Measurements from ENCODE around the gene RNF186.
"Not testable (repeated sequence)": the region's sequence is repeated elsewhere in the genome, so short reads cannot be mapped to it uniquely, and the experiment has no call there.

The RNF186 gene

DNA sequence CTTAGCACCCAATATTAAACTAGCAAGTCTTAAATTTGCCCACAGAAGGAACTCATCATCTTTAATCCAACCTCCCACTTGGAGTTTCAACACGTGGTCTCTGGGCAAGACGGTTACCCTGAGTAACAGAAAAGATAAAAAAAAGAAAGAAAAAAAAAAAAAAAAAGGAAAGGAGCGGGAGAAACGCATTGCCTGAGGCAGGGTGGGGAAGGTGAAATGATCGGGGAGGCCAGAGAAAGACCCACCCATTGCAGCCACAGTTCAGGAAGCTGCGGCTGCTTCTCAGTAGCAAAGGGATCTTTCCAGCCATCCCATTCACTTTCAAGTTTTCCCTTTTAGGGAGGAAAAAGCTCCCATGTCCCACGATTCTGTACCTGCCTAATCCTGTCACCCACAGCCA is 35.1 kb upstream of the RNF186 start:
- WGBS, 2 experiments (ENCODE audit: insufficient coverage in 2 of 2), result 20 to 42% methylated on average over 1 to 3 of the region's 7 CpGs
- H3K4me1 ChIP-seq (ENCODE audit: control insufficient read depth, insufficient read depth, low read length, poor library complexity, severe bottlenecking), result no peaks in the 10 kb centered on the region
- no peaks in the 10 kb centered on the region for H3K9me3 ChIP-seq (ENCODE audit: control insufficient read depth, low read length)
- no peaks in the 10 kb centered on the region for H3K36me3 ChIP-seq (ENCODE audit: control insufficient read depth, insufficient read depth, low read length)
- no peak overlapping the region for H3K4me3 ChIP-seq (ENCODE audit: extremely low read depth, insufficient read depth, low read length, poor library complexity, severe bottlenecking)
- no peak overlapping the region for H3K27ac ChIP-seq (ENCODE audit: low read depth, low read length, severe bottlenecking)

DNA sequence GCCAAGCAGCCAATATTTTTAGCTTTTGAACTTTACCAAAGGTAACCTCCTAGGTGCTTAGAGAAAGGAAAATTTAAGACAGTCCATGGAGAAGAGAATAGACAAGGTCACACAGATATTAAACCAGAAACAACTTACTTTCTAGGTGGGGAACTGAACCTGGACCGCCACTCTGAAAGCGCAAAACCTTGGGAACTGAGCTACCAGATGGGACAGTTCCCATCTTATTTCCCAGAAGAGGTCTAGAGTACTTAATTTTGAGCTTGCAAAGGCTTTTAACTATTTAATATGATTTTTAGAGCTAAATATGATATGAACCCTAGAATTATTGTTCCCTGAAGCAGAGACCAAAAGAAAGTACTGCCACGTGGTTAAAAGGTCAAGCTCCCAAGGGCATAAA is 34.2 kb upstream of the RNF186 start:
- not testable (repeated sequence) for H3K9me3 ChIP-seq (ENCODE audit: control insufficient read depth, low read length); H3K36me3 ChIP-seq (ENCODE audit: control insufficient read depth, insufficient read depth, low read length); H3K4me3 ChIP-seq (ENCODE audit: extremely low read depth, insufficient read depth, low read length, poor library complexity, severe bottlenecking); H3K4me1 ChIP-seq (ENCODE audit: control insufficient read depth, insufficient read depth, low read length, poor library complexity, severe bottlenecking); H3K27ac ChIP-seq (ENCODE audit: low read depth, low read length, severe bottlenecking)
- WGBS, 2 experiments (ENCODE audit: insufficient coverage in 2 of 2), result 86 to 93% methylated on average over 1 to 3 of the region's 3 CpGs

DNA sequence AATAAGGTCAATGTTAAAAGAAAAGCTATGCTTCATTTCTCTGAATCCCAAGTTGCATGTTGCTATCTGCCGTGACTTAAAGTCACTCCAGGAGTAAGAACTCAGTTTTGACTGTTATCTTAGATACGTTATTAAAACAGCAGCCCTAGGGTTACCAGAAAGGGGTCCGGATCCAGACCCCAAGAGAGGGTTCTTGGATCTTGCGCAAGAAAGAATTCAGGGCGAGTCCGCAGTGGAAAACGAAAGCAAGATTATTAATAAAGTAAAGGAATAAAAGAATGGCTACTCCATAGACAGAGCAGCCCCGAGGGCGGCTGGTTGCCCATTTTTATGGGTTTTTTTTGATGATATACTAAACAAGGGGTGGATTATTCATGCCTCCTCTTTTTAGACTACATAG is 32.3 kb upstream of the RNF186 start:
- not testable (repeated sequence) for H3K27ac ChIP-seq (ENCODE audit: low read depth, low read length, severe bottlenecking); H3K4me1 ChIP-seq (ENCODE audit: control insufficient read depth, insufficient read depth, low read length, poor library complexity, severe bottlenecking); H3K9me3 ChIP-seq (ENCODE audit: control insufficient read depth, low read length); H3K36me3 ChIP-seq (ENCODE audit: control insufficient read depth, insufficient read depth, low read length); H3K4me3 ChIP-seq (ENCODE audit: extremely low read depth, insufficient read depth, low read length, poor library complexity, severe bottlenecking)
- 89 to 97% methylated on average over 4 to 6 of the region's 9 CpGs for WGBS, 2 experiments (ENCODE audit: insufficient coverage in 2 of 2)

DNA sequence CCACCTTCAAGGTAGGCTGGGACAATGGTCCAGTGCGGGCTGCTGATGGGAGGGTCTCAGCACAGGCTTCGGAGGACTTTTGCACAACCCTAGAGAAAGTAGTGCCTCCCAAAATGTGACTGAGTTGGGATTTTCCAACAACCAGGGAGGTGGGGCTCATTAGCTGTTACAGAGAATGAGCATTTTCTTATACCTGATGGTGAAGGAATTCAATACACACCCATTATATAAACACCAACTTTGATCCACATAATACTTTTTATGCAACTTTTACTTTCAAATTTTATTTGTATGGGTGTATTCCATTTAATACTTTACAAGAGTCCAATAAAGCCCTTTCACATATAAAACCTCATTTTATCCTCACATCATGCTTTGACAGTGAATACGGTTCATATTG is 31.3 kb upstream of the RNF186 start:
- 83 to 100% methylated on average over 3 of the region's 3 CpGs for WGBS, 2 experiments (ENCODE audit: insufficient coverage in 2 of 2)
- peaks cover 4% of the 10 kb centered on the region for H3K4me1 ChIP-seq (ENCODE audit: control insufficient read depth, insufficient read depth, low read length, poor library complexity, severe bottlenecking)
- no peaks in the 10 kb centered on the region for H3K9me3 ChIP-seq (ENCODE audit: control insufficient read depth, low read length)
- no peak overlapping the region for H3K27ac ChIP-seq (ENCODE audit: low read depth, low read length, severe bottlenecking)
- no peaks in the 10 kb centered on the region for H3K36me3 ChIP-seq (ENCODE audit: control insufficient read depth, insufficient read depth, low read length)
- H3K4me3 ChIP-seq (ENCODE audit: extremely low read depth, insufficient read depth, low read length, poor library complexity, severe bottlenecking), result no peak overlapping the region

DNA sequence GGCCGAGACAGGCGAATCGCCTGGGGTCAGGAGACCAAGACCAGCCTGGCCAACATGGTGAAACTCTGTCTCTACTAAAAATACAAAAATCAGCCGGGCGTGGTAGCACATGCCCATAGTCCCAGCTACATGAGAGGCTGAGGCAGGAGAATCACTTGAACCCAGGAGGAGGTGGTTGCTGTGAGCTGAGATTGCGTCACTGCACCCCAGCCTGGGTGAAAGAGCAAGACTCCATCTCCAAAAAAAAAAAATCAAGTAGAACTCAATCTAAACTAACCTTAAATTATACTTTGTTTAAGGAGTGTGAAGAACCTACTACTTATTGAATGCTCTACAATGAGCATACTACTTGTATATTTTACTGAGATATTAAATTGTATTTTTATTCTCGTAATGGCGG is 30.5 kb upstream of the RNF186 start:
- WGBS, 2 experiments (ENCODE audit: insufficient coverage in 2 of 2), result 85 to 94% methylated on average over 5 of the region's 8 CpGs
- H3K4me1 ChIP-seq (ENCODE audit: control insufficient read depth, insufficient read depth, low read length, poor library complexity, severe bottlenecking), result peaks cover 4% of the 10 kb centered on the region
- no peaks in the 10 kb centered on the region for H3K36me3 ChIP-seq (ENCODE audit: control insufficient read depth, insufficient read depth, low read length)
- no peak overlapping the region for H3K27ac ChIP-seq (ENCODE audit: low read depth, low read length, severe bottlenecking)
- H3K4me3 ChIP-seq (ENCODE audit: extremely low read depth, insufficient read depth, low read length, poor library complexity, severe bottlenecking), result no peak overlapping the region
- no peaks in the 10 kb centered on the region for H3K9me3 ChIP-seq (ENCODE audit: control insufficient read depth, low read length)

DNA sequence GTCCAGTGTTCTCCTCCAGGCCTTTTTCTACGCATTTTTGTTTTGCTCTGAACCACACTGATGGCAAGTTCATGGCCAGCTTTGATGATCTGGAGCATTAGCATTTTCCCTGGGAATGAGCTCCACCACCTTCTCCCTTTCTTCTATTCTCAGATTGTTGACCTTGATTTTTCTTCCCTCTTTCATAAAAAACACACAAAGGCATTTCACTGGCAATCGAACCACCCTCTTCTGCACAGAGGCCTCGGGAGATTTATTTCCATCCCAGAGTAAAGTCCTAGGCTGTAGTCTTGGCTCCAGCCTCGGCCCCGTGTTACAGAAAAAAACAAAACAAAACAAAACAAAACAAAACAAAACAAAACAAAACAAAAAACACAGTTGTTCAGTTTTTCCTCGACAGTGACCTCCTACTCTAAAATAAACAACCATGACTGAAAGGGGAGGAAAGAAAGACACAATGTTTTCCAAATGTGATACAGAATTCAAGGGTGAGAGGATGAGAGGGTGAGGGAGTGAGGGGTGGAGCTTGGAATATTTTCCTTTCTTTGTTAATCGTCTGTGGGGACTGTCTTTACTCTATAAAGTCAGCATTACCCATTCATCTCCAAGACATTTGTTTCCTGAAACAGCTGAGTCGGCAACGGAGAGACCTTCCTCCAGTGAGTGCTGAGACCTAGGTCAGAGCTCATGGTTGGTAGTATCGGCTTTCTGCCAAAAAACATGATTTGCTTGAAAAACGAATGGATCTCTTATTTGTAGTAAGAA is 29.8 kb upstream of the RNF186 start:
- 69 to 84% methylated on average over 5 to 7 of the region's 11 CpGs for WGBS, 2 experiments (ENCODE audit: insufficient coverage in 2 of 2)
- Histone ChIP-seq H3K9me3 (ENCODE audit: control insufficient read depth, low read length) (no peaks in the 10 kb centered on the region), H3K4me1 (ENCODE audit: control insufficient read depth, insufficient read depth, low read length, poor library complexity, severe bottlenecking) (peaks cover 4% of the 10 kb centered on the region), H3K27ac (ENCODE audit: low read depth, low read length, severe bottlenecking) (no peak overlapping the region), H3K4me3 (ENCODE audit: extremely low read depth, insufficient read depth, low read length, poor library complexity, severe bottlenecking) (no peak overlapping the region), H3K36me3 (ENCODE audit: control insufficient read depth, insufficient read depth, low read length) (no peaks in the 10 kb centered on the region)

DNA sequence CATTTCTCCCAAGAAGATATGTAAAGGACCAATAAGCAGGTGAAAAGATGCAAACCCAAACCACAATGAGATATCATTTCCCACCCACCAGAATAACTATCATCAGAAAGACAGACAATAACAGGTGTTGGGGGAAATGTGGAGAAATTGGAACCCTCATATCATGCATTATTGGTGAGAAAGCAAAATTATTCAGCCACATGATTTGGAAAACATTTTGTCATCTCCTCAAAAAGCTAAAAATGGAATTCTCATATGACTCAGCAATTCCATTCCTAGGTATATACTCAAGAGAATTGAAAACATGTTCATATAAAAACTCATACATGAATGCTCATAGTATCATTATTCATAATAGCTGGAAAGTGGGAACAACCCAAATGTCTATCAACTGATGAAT is 25.1 kb upstream of the RNF186 start:
- Histone ChIP-seq H3K4me3 (ENCODE audit: extremely low read depth, insufficient read depth, low read length, poor library complexity, severe bottlenecking) (no peak overlapping the region), H3K36me3 (ENCODE audit: control insufficient read depth, insufficient read depth, low read length) (no peaks in the 10 kb centered on the region), H3K9me3 (ENCODE audit: control insufficient read depth, low read length) (no peaks in the 10 kb centered on the region), H3K27ac (ENCODE audit: low read depth, low read length, severe bottlenecking) (no peak overlapping the region), H3K4me1 (ENCODE audit: control insufficient read depth, insufficient read depth, low read length, poor library complexity, severe bottlenecking) (peaks cover 4% of the 10 kb centered on the region)

DNA sequence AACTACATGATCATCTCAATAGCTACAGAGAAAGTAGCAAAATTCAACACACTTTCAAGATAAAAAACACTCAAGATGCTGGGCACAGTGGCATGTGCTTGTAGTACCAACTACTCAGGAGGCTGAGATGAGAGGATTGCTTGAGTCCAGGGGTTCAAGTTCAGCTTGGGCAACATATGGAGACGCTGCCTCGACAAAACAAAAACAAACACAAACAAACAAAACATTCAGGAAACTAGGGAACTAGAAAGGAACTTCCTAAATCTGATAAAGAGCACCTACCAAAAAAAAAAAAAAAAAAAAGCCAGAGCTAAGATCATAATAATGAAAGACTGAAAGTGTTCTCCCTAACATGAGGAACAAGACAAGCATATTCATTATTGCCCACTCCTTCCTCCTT is 22.8 kb upstream of the RNF186 start:
- H3K36me3 ChIP-seq (ENCODE audit: control insufficient read depth, insufficient read depth, low read length), result no peaks in the 10 kb centered on the region
- H3K4me3 ChIP-seq (ENCODE audit: extremely low read depth, insufficient read depth, low read length, poor library complexity, severe bottlenecking), result no peak overlapping the region
- WGBS, 2 experiments (ENCODE audit: insufficient coverage in 2 of 2), result no CpG with 5 or more reads among the region's 2 CpGs
- no peaks in the 10 kb centered on the region for H3K4me1 ChIP-seq (ENCODE audit: control insufficient read depth, insufficient read depth, low read length, poor library complexity, severe bottlenecking)
- H3K27ac ChIP-seq (ENCODE audit: low read depth, low read length, severe bottlenecking), result no peak overlapping the region
- H3K9me3 ChIP-seq (ENCODE audit: control insufficient read depth, low read length), result no peaks in the 10 kb centered on the region

DNA sequence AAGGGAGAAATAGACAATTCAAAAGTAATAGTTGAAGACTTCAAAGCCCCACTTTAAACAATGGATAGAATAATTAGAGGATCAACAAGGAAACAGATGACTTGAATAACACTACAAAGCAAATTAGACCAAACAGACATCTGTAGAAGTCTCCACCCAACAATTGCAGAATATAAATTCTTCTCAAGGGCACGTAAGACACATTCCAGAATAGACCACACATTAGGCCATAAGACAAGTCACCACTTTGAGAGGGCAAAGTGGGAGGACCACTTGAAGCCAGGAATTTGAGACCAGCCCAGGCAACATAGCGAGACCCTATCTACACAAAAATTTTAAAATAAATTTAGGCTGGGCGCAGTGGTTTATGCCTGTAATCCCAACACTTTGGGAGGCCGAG is 20.5 kb upstream of the RNF186 start:
- H3K36me3 ChIP-seq (ENCODE audit: control insufficient read depth, insufficient read depth, low read length), result no peaks in the 10 kb centered on the region
- H3K4me3 ChIP-seq (ENCODE audit: extremely low read depth, insufficient read depth, low read length, poor library complexity, severe bottlenecking), result no peak overlapping the region
- 98 to 100% methylated on average over 2 to 4 of the region's 4 CpGs for WGBS, 2 experiments (ENCODE audit: insufficient coverage in 2 of 2)
- H3K27ac ChIP-seq (ENCODE audit: low read depth, low read length, severe bottlenecking), result no peak overlapping the region
- H3K9me3 ChIP-seq (ENCODE audit: control insufficient read depth, low read length), result peaks cover 8% of the 10 kb centered on the region
- H3K4me1 ChIP-seq (ENCODE audit: control insufficient read depth, insufficient read depth, low read length, poor library complexity, severe bottlenecking), result no peaks in the 10 kb centered on the region

DNA sequence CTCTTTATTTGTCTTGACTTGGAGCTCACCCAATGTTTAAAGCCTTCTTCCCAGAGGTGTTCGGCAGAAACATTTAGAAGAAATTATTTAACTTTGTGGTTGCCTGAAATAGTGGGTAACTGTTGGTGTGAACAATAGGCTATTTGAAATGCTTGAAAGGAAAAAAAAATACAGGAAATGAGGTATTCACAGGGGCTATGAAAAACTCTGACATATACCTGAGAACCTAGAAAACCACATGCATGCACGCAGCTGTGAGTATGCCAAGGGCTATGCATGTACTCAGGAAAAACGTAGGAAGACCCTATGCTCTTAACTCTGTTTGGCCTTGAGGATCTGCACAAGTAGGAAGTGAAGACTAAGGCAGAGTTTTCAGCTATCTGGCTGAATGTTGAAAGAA is 16.4 kb upstream of the RNF186 start:
- Histone ChIP-seq H3K36me3 (ENCODE audit: control insufficient read depth, insufficient read depth, low read length) (no peaks in the 10 kb centered on the region), H3K9me3 (ENCODE audit: control insufficient read depth, low read length) (peaks cover 8% of the 10 kb centered on the region), H3K4me1 (ENCODE audit: control insufficient read depth, insufficient read depth, low read length, poor library complexity, severe bottlenecking) (no peaks in the 10 kb centered on the region), H3K27ac (ENCODE audit: low read depth, low read length, severe bottlenecking) (no peak overlapping the region), H3K4me3 (ENCODE audit: extremely low read depth, insufficient read depth, low read length, poor library complexity, severe bottlenecking) (no peak overlapping the region)
- WGBS, 2 experiments (ENCODE audit: insufficient coverage in 2 of 2), result 80 to 100% methylated on average over 2 to 3 of the region's 3 CpGs

DNA sequence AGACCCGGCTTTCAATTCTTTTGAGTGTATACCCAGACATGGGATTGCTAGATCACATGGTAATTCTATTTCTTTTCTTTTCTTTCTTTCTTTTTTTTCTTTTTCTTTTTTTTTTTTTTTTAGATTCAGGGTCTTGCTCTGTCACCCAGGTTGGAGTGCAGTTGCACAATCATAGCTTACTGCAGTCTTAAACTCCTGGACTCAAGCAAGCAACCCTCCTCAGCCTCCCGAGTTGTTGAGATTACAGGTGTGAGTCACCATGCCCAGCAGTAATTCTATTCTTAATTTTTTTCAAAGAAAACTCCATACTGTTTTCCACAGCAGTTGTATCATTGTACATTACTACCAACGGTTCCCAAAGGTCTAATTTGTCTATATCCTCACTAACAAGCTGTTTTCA is 13.5 kb upstream of the RNF186 start:
- Histone ChIP-seq H3K27ac (ENCODE audit: low read depth, low read length, severe bottlenecking) (no peak overlapping the region), H3K4me1 (ENCODE audit: control insufficient read depth, insufficient read depth, low read length, poor library complexity, severe bottlenecking) (peaks cover 5% of the 10 kb centered on the region), H3K9me3 (ENCODE audit: control insufficient read depth, low read length) (peaks cover 8% of the 10 kb centered on the region), H3K4me3 (ENCODE audit: extremely low read depth, insufficient read depth, low read length, poor library complexity, severe bottlenecking) (no peak overlapping the region), H3K36me3 (ENCODE audit: control insufficient read depth, insufficient read depth, low read length) (no peaks in the 10 kb centered on the region)
- WGBS, 2 experiments (ENCODE audit: insufficient coverage in 2 of 2), result 75 to 80% methylated on average over 1 of the region's 3 CpGs

Measured in mesodermal cell (in vitro differentiated cells).